GM19193 (cell line): ENCODE measurements around the gene ADM.

Experiments used
- POLR2A ChIP-seq: IDR thresholded peaks from 4 replicates; pipeline ENCODE4 v1.6.1; 2011; ENCODE audit not compliant: insufficient read depth, insufficient read length; ENCODE audit errors: extremely low read depth

Gene ADM

DNA sequence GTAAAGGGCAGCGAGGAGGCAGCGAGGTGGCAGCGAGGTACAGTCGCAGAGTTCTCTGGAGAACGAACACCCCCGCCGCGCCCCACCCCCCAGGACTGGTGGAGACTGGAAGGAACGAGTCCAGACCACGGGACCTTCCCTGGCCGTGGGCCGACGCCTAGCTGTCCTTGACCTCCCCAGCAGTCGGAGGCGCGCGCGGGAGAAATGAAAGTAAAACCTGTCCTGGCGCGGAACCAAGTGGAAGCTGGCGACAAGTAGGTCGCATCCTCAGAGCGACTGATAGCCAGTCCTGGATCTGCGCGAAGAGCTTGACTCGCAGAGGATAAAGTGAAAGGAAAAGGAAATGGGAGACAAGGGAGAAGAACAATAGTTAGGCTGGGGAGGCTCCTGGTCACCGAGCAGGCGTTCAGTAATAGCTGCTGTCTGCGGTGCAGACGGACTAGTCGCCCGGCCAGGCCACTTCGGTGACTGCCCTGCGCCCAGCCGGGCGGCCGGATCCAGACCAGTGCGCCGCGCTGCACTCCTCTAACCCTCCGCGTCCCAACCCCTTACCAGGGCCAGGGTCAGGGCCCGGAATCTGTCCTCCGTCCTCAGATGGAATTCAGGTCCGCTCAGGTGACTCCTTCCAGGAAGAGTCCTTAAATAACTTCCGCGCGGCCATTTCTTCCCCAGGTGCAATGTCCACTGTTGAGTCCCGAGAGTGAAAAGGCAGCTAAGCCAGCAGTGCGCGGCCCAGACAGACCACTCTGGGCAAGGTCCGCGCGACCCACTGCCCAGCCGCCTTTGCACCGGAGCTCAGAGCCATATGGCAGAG, 1.9 kb upstream of the ADM start:
- no peak for TF ChIP-seq POLR2A

DNA sequence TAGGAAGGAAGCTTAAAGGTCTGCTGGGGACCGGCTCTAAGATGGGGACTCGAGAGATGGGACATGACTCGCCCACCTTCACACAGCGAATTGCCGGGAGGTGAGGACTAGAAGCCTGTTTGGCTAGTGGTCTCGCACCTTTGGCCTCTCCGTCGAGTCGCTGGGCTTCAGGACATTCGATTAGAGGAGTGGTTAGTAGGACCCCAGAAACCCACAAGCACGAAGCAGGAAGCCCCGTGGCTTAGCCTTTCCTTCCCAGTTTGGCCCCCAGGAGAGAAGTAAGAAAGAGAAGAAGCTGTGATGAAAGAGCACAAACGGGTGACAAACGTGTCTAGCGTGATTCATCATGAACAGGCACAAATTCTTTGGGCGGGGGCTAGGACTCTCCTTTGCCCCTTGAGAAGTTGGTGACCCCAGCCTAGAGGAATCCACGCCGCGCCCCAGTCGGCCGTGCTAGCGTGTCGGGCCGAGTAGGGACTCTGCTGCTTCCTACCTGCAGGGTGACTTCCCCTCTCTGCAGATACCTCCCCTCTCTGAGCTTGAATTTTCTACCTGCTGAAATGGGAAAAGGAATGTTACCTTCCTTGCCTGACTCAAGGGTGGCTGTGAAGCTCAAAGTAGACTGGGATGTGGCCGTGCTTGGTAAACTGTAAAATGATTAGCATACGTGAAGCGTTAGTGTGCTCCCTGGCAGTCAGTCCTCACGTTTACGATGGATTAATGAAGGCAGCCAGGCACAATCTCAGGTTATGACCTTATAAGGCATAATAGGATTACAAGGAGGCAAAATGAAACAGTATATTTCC, 1.1 kb upstream of the ADM start:
- no peak for TF ChIP-seq POLR2A

DNA sequence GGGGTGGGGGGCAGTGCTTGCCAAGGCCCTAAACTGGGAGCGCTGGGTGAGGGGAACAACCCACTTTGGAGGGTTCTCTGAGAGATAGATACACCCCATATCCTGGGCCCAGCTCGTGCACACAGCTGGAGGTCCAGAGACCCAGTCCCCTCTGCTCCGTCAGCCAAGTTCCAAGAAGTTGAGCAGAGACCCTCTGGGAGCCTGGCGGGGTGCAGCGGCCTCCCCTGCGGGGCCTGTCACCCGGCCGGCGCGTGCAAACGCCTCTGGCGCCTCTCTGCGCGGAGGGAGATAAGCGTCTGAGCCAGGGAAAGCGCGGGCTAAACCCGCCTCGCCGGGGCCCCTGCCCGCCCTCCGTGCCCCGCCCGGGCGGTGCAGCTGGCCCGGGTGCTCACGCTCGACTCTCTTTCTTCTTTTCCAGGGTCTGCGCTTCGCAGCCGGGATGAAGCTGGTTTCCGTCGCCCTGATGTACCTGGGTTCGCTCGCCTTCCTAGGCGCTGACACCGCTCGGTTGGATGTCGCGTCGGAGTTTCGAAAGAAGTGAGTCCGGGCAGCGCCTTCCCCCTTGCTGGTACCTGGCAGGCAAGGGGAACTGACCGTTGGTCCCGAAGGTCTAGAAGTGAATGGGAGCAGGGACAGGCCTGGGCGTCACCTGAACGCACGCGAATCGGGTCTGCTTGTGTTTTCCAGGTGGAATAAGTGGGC, 540 bp downstream of the ADM start:
- TF ChIP-seq POLR2A, result no peak

DNA sequence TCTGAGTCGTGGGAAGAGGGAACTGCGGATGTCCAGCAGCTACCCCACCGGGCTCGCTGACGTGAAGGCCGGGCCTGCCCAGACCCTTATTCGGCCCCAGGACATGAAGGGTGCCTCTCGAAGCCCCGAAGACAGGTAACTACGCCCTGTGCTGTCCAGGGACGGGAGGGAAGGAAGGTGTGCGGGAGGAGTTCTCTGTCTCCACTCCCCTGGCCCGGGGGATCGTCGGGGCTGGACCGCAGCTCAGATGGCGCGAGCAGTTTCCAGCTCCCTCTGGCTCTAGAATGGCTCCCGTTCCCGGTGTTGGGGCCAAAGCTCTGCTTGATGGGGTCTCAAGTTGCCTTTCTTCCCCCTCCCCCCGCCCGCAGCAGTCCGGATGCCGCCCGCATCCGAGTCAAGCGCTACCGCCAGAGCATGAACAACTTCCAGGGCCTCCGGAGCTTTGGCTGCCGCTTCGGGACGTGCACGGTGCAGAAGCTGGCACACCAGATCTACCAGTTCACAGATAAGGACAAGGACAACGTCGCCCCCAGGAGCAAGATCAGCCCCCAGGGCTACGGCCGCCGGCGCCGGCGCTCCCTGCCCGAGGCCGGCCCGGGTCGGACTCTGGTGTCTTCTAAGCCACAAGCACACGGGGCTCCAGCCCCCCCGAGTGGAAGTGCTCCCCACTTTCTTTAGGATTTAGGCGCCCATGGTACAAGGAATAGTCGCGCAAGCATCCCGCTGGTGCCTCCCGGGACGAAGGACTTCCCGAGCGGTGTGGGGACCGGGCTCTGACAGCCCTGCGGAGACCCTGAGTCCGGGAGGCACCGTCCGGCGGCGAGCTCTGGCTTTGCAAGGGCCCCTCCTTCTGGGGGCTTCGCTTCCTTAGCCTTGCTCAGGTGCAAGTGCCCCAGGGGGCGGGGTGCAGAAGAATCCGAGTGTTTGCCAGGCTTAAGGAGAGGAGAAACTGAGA, 1.4 kb downstream of the ADM start:
- no peak for TF ChIP-seq POLR2A

DNA sequence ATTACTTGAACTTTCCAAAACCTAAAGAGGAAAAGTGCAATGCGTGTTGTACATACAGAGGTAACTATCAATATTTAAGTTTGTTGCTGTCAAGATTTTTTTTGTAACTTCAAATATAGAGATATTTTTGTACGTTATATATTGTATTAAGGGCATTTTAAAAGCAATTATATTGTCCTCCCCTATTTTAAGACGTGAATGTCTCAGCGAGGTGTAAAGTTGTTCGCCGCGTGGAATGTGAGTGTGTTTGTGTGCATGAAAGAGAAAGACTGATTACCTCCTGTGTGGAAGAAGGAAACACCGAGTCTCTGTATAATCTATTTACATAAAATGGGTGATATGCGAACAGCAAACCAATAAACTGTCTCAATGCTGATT, 2.1 kb downstream of the ADM start:
- no peak for TF ChIP-seq POLR2A

DNA sequence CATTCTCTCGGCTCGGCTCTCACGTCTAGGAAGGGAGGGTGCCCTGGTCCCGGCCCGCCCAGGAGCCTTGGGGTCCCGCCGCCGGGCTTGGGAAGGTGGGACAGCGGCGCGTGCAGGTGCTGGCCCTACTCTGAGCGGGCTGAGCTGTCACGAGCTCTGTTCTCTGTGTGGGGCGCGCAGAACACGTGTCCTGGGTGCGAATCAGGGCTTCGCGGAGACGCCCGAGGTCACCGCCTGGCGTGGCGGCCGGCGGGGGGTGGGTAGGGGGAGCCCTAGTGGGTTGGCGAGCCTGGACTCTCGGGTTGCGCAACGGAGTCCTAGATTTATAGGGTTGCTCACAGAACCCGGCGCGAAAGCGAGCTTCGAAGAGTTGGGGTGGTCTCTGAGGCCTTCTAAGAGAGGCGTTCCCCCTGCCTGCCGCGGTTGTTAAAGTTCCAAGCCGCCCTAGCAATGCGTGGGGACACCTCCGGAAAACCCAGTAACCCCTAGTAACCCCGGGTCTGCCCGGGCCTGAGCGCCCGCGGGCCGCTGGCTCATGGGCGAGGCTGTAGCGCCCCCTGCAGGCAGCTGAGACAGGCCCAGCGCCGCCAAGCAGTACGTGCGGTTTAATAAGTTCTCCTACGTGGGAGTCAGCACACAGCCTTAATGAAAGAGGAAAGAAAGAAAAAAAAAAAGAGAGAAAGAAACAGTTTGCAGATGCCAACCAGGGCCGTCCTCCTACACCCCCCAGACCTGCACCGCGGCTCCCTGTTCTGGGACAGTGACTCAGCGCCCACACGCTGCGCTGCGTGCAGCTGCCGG, 2.7 kb downstream of the ADM start:
- no peak for TF ChIP-seq POLR2A

DNA sequence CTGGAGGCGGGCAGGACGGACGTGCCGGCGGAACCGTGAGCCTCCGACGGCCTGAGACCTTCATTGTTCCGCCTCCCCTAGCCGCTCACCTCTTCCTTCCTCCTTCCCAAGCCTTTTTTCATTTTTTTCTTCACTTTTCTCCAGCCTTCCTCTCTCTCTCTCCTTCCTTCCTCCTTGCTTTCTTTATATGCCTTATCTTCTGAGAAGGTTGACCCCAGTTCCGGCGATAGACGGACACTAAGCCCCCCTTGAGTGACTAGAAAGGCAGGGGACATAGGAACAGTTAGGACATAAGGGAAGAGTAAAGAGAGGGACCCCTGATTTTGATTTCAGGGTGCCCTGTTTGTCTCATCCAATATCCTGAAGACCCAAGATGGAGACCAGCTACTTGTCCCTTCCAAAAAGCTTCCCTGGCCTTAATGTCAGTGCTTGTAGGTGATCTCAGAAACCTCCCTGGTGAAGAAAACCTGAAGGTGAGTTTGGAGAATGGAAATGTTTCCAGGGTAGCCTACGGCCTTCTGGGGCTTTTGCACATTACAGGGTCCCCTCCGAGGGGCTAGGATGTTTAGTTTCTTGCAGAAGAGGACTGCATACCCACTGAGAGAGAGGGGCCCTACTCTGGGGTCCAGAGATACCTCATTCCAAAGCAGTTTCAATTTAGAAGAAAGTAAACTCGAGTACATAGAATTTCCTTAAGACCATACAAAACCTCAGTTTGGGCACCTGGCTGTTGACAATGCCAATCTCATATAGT, 3.5 kb downstream of the ADM start:
- TF ChIP-seq POLR2A, result no peak

DNA sequence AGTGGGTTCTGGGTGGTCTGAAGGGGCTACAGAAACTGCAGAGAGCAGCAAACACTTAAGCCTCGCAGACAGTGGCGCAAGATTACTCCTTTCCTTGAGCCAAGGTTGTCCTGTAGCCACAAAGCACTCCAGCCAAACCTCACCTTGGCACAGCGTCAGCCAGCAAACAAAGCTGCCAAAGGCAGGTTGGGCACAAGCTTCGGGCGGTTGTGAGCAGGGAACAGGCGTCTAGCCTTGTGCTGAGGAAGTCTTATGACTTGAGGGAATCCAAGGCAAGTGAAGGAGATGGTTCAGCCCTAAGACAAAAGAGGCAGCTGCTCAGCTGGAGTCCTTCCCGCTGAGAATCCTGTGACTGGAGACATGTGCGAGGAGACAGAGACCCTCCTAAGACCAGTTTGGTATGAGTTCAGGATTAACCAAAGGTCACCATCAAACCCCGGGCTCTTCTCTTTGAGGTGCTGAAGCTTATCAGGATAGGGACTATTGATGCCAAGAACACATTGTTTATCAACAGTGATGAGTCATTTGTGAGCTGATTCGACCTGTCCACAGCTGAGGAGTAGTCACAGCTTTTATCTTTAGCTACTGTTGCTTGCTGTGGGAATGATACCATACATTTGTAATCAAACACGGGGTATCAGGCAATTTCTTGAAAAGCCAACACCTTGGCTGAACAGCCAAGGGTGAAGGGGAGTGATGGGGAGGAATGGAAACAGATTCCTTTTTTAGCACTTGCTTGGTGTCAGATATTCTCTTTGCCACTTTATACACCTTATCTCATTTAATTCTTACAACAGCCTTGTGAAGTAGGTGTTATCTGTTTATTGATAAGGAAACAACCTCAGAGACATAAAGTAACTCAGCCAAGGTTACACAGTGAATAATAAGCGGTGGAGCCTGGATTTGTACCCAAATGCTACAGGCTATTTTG, 4.6 kb downstream of the ADM start:
- TF ChIP-seq POLR2A, result no peak

DNA sequence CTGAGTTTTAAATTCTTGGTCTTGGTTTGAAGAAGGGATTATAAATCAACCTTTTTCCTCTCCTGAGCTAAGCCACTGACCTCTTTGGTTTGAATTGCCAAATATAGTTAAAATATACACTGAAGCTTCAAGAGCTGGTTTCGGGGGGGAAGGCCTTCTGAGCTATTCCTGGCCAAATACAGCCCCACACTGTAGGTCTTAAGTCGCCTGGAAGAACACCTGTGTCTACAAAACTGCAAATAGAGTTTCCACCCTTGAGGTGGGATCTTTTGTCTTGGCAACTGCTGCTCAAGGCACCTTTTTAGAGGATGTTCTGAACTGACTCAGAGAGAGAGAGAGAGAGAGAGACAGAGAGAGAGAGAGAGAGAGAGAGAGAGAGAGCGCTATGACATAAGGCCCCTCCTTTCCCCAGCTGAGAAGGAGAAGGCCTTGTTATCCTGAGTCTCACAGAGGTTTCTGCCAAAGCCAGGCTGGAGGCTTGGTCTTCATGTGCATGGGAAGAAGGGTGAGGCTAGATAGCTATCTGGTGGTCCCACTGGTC, 5.5 kb downstream of the ADM start:
- no peak for TF ChIP-seq POLR2A

DNA sequence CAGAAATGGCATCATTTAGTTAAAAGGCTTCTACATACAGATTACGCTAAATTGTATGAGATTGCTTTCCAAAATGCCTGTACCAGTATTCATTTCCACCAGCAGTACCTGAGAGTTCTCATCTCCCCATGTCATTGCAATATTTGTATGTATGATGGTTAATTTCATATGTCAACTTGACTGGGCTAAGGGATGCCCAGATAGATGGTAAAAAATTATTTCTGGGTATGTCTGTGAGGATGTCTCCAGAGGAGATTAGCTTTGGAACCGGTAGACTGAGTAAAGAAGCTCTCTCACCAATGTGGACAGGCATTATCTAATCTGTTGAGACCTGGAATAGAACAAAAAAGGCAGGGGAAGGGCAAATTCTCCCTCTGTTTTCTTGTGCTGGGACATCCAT, 6.9 kb downstream of the ADM start:
- no peak for TF ChIP-seq POLR2A

DNA sequence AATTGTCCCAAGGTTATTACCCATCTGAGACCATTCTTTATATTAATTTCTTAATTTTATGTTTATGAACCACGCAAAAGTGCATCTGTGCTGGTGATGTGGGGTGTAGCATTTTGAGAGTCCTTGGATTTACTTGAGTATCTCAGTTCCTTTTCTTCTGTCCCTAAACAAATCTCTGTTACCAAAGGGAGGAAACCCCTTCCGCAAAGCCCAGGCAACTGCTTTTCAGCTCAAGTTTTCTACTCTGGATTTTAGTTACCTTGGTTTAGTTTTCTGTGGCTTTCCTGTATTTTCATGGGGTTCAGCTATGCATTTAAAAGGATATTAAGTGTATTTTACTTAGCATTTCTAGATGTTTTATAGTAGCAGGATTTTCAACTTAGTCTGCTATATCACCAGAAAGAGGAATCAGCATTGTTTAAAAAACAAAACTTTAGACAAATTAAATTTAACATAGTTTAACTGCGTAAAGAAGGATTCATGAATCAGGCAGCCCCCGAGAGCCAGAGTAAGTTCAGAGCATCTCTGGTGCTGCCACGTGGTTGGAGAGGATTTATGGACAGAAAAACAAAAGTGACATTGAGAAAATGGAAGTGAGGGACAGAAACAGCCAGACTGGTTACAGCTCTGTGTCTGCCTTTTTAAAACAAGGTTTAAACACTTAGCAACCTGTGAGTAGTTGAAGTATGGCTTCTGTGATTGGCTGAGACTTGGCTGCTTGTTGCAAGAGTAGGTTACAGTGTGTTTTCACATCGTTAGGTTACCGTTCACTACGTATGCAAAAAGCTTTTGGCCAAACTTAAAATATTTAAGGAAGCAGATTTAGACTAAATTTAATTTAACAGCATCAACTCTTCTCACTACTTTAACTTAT, 9.6 kb downstream of the ADM start:
- no peak for TF ChIP-seq POLR2A
